Ectodermal cell (in vitro differentiated cells): ENCODE results near the gene PAXX.

Source experiments
- H3K27ac ChIP-seq: 2 replicates; pipeline ENCODE4 v1.7.0; 2013; ENCODE audit warnings: mild to moderate bottlenecking, low read depth, low read length; ENCODE audit not compliant: insufficient read depth, poor library complexity, severe bottlenecking
- H3K27me3 ChIP-seq: 2 replicates; pipeline ENCODE4 v1.7.0; 2013; ENCODE audit warnings: mild to moderate bottlenecking, low read length; ENCODE audit not compliant: insufficient read depth, control insufficient read depth, poor library complexity, severe bottlenecking
- H3K36me3 ChIP-seq: one replicate; pipeline ENCODE4 v1.7.0; 2013; ENCODE audit warnings: low read length; ENCODE audit not compliant: control insufficient read depth, insufficient read depth
- H3K4me1 ChIP-seq: one replicate; pipeline ENCODE4 v1.7.0; 2013; ENCODE audit warnings: low read length; ENCODE audit not compliant: control insufficient read depth, insufficient read depth
- H3K4me3 ChIP-seq: 2 replicates; pipeline ENCODE4 v1.7.0; 2013; ENCODE audit warnings: low read depth, low read length, control low read depth; ENCODE audit not compliant: insufficient read depth
- H3K9me3 ChIP-seq: 2 replicates; pipeline ENCODE4 v1.7.0; 2013; ENCODE audit warnings: mild to moderate bottlenecking, low read length, moderate library complexity; ENCODE audit not compliant: control insufficient read depth
- WGBS, 2 experiments: methylation state at CpG; one replicate each; pipeline ENCODE4 v1.1.7; 2013; ENCODE audit warnings: missing lambda C conversion rate in 2 of 2; 5-methylcytosine and 5-hydroxymethylcytosine counted together

The PAXX gene

DNA sequence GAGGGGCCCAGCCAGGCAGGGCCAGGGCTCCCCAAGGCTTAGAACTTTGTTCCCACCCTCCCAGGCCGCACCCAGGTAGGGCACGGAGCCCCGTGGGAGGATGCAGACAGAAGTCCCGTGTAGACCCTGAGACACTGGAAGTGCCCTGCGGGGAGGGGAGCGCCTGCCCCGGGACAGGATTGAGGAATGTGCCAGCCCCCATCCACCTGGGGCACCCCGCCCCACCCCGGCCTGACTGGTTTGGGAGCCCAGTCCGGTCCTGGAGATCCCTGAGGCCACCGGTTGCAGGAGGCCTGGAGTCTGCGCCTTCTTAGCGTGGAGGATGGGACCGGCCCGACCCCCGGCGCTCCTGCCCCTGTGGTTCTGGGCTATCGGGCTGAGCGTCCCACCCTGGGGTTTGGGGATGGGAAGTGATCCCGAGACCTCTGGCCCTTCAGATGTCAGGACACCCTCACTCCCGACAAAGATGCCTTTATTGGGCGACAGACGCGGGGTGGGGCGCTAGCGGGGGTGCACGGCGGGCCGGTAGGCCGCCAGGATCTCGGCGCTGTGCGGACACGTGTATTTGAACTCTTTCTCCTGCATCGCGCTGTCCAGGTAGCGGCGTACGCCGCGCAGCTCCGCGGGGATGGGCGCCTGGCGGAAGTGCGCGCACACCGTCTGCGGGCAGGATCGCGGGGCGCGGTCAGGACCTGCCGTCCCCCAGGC is 2.1 kb downstream of the PAXX start:
- WGBS, 2 experiments: 79 to 82% methylated on average over 54 of the region's 54 CpGs

DNA sequence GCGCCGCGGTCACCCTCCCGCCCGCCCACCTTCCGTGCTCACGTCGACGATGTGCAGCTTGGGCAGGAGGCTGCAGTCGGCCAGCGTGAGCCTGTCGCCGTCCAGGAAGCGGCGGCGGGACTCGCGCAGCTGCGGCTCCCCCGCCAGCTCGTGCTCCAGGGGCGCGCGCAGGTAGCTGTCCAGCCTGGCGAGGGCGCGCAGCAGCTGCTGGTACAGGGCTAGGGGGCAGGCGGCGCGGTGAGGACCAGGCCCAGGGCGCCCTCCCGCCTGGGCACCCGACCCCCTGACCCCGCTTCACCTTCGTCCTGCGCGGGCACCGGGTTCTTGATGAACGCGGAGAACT is 2.6 kb downstream of the PAXX start:
- Histone ChIP-seq H3K4me3 (no peak overlapping the region), H3K9me3 (no peaks in the 10 kb centered on the region), H3K27ac (no peak overlapping the region), H3K36me3 (no peaks in the 10 kb centered on the region), H3K27me3 (peaks cover 37% of the 10 kb centered on the region), H3K4me1 (peaks cover 22% of the 10 kb centered on the region)
- 71 to 72% methylated on average over 40 of the region's 40 CpGs for WGBS, 2 experiments

More for the DNA sequence above, 2.1 kb downstream of the PAXX start:
- peaks cover 37% of the 10 kb centered on the region for H3K27me3 ChIP-seq
- no peak overlapping the region for H3K4me3 ChIP-seq
- H3K27ac ChIP-seq: no peak overlapping the region
- no peaks in the 10 kb centered on the region for H3K36me3 ChIP-seq
- no peaks in the 10 kb centered on the region for H3K9me3 ChIP-seq
- H3K4me1 ChIP-seq: peaks cover 22% of the 10 kb centered on the region

DNA sequence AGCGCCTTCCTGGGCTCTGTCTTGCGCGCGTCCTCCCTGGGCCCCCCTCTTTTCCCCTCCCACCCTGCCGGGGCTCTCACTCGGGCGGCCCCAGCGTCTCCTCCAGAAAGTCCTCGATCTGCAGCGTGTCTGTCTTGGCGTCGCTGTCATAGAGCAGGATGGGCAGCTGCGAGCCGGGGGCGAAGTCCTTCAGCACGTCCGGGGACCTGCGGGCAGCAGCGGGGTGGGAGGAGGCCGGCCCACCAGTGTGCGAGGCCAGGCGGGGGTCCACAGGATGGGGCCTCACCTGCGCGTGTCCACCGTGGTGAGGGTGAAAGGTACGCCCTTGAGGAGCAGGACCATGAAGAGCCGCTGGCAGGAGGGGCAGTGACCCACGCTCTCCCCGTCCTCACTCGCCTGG is 3.1 kb downstream of the PAXX start:
- Histone ChIP-seq H3K27me3 (peaks cover 37% of the 10 kb centered on the region), H3K4me3 (no peak overlapping the region), H3K27ac (no peak overlapping the region), H3K4me1 (peaks cover 22% of the 10 kb centered on the region), H3K36me3 (no peaks in the 10 kb centered on the region), H3K9me3 (no peaks in the 10 kb centered on the region)
- WGBS, 2 experiments: 87 to 89% methylated on average over 30 of the region's 30 CpGs

DNA sequence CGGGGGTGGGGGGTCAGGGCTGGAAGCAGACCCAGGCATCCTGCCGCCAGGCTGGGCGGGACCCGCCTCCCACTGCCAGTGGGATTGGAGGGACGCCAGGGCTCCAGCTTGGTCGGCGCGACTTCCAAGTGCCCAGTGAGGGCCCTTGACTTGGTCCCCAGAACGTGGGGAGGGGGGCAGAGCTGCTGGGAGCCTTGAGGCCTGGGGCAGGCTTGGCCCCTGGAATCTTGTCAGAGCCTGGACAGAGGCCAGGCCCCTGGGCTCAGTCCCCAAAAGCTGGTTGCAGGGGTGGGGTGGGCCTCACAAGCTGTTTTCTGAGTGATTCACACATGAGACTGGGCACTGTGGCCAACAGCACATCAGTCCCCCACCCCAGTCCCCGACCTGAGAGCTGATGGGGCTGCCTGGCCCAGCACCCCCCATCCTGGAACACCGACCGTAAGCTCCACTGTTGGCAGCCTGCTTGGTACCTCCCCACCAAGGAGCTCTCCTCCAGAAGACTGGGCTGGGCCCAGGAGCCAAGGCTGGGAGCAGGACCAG is 3.6 kb downstream of the PAXX start:
- 88 to 91% methylated on average over 12 of the region's 12 CpGs for WGBS, 2 experiments
- Histone ChIP-seq H3K27me3 (peaks cover 37% of the 10 kb centered on the region), H3K4me3 (no peak overlapping the region), H3K9me3 (no peaks in the 10 kb centered on the region), H3K4me1 (peaks cover 22% of the 10 kb centered on the region), H3K36me3 (no peaks in the 10 kb centered on the region), H3K27ac (no peak overlapping the region)

DNA sequence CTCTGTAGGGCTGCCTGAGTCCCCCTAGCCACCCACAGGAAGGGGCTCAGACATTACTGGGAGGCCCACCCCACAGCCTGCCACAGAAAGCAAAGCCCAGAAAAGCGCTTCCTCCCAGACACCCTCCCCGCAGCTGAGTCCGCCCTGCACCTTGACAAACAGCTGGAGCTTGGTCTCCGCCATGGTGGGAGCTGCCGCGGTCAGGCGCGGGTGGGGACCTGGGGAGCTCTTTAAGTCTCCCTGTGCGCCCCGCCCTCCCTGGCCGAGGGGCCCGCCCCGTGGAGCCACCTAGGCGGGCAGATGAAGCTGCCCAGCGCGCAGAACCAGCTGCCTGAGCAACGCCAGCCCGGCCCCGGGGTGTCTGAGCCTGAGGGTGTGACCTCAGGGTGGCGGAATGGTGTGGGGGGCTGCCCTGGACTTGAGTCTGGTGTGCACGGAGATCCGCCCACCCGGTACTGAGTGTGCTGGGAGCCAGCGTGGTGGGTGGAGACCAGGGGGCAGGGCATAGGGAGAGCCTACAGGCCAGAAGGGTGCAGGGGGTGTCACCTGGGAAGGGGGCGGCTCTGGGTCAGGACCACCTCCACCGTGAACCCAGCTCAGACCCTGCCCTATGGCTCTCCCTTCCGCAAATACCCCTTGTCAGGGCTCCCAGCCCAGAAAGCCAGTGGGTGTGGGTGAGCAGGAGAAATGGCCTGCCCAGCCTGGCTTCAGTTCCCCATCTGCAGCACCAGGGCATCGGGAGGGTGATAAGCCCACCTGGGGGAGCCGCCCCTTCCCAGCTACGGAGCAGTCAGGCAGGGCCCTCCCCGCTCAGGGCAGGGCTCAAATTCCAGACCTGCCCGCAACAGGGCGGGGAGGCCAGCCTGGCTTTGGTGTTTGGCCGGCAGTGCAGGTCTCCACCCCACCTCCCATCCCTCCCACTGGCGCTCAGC is 4.4 kb downstream of the PAXX start, which contains the start of gene CLIC3:
TSS of gene CLIC3 (minus strand) at position 208 of the 932 bp plus-strand sequence. CDS start at position 183, 25 bp downstream.
- no peak within 1 kb of the TSS for H3K4me3 ChIP-seq
- peaks cover 30% of the 10 kb centered on the region for H3K27me3 ChIP-seq
- peaks cover 22% of the 10 kb centered on the region for H3K4me1 ChIP-seq
- H3K9me3 ChIP-seq: no peaks in the 10 kb centered on the region
- WGBS, 2 experiments: 48 to 49% methylated on average over 35 of the region's 35 CpGs
- no peak within 1 kb of the TSS for H3K27ac ChIP-seq
- H3K36me3 ChIP-seq: no peaks in the 10 kb centered on the region

DNA sequence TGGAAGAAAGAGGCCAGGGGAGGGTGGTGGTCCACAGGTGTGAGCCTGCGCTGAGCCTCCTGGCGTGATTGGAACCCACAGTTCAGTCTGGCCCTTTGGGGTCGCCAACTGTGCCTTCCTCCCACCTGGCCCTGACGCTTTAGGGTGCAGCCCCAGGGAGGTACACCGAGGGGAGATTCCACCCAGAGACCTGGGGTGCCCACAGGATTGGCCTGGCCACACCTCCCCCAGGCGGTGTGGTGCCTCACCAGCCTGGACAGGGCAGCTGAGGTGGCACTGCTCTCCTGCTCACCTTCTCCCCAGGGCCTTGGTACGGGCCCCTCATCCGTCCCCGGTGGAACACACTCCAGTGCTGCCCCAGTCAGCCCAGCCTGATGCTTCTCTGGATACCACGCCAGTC is 5.1 kb downstream of the PAXX start:
- no peaks in the 10 kb centered on the region for H3K9me3 ChIP-seq
- H3K36me3 ChIP-seq: no peaks in the 10 kb centered on the region
- no peak overlapping the region for H3K4me3 ChIP-seq
- no peak overlapping the region for H3K27ac ChIP-seq
- WGBS, 2 experiments: 83 to 86% methylated on average over 10 of the region's 10 CpGs
- H3K4me1 ChIP-seq: peaks cover 22% of the 10 kb centered on the region
- H3K27me3 ChIP-seq: peaks cover 30% of the 10 kb centered on the region

DNA sequence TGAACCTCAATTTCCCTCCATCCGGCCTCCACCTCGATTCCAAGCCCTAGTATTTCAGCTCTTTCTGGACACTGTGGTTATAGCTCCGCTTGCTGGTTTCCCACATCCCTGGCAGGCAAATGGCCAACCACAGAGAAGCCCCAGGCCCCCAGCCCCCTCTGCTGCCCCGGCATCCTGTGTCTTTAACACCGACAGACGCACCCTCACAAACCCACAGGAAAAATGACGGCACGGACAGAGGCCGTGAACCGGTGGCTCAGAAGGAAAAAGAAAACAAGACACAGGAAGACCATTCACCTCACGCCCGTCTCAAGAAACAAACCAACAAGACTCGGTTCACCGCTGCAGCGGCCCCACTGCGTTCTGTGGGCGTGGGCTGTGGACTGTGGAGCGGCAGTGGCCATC is 5.6 kb downstream of the PAXX start:
- peaks cover 30% of the 10 kb centered on the region for H3K27me3 ChIP-seq
- H3K27ac ChIP-seq: no peak overlapping the region
- WGBS, 2 experiments: 92 to 93% methylated on average over 18 of the region's 18 CpGs
- H3K4me1 ChIP-seq: peaks cover 20% of the 10 kb centered on the region
- H3K36me3 ChIP-seq: no peaks in the 10 kb centered on the region
- H3K4me3 ChIP-seq: no peak overlapping the region
- H3K9me3 ChIP-seq: no peaks in the 10 kb centered on the region

DNA sequence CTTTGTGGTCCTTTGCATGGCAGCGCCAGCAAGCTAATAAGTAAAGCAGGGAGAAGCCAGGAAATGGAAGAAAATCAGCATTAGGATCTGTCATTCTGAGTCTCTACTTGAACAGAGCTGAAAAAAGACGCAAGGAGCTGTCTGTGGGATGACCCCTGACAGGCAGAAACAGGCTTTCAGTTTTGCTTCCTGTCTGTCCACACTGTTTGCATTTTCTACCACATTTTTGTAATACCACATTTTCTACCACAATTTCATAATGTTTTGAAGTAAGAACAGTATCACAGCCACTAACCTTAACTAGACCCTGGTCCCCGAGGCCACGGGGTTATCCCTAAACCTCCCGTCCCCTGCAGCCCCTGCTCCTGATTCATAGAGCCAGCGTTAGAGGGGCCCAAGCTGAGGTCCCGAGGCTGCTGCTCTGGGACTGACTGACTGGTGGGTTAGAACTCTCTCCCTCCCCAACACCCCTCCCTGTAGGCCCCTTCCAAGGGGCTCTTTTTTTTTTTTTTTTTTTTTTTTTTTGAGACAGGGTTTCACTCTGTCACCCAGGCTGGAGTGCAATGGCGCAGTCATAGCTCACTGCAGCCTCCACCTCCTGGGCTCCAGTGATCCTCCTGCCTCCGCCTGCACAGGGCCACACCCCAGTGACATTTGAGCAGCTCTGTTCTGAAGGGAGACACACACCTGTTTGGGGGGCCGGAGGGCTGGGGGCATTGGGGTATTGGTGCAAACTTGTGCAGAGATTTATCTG is 8.1 kb downstream of the PAXX start:
- 89 to 93% methylated on average over 10 of the region's 10 CpGs for WGBS, 2 experiments
- no peak overlapping the region for H3K4me3 ChIP-seq
- peaks cover 10% of the 10 kb centered on the region for H3K27me3 ChIP-seq
- peaks cover 13% of the 10 kb centered on the region for H3K4me1 ChIP-seq
- no peak overlapping the region for H3K27ac ChIP-seq
- H3K9me3 ChIP-seq: no peaks in the 10 kb centered on the region
- H3K36me3 ChIP-seq: no peaks in the 10 kb centered on the region

DNA sequence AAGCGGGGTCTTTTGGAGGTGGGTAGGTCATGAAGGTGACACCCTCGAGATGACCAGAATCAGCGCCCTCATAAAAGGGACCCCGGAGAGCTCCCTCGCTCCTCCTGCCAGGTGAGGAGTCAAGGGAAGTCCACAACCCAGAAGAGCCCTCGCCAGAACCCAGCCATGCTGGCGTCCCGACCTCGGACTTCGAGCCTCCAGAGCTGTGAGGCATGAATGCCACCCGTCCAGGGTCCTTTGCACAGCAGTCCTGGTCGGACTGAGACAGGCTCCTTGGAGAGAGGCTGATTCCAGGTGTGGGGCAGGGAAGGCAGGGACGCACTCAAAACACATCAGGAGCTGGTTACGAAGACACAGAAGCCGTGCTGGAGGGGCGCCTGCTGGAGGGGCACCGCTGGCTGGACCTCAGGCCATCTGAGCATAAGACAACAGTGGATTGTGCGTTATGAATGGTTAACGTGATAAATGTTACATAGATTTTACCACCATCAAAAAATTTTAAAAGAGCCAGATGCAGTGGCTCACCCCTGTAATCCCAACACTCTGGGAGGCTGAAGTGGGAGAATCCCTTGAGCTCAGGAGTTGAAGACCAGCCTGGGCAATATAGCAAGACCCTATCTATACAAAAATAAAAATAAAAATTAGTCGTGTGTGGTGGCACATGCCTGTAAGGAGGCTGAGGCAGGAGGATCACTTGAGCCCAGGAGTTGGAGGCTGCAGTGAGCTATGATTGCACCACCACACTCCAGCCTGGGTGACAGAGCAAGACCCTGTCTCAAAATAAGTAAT is 9.8 kb downstream of the PAXX start:
- Histone ChIP-seq H3K36me3 (no peaks in the 10 kb centered on the region), H3K4me3 (no peak overlapping the region), H3K4me1 (peaks cover 3% of the 10 kb centered on the region), H3K27me3 (no peaks in the 10 kb centered on the region), H3K9me3 (no peaks in the 10 kb centered on the region), H3K27ac (no peak overlapping the region)
- WGBS, 2 experiments: 91 to 92% methylated on average over 18 to 20 of the region's 20 CpGs
